Activated effector memory CD4-positive, alpha-beta T cell treated with Interleukin-2 at 50 U/mL for 16 hours (primary cell): ENCODE measurements around the gene GPR42.
"Not testable (repeated sequence)": the region's sequence is repeated elsewhere in the genome, so short reads cannot be mapped to it uniquely, and the experiment has no call there.

Experiments
- DNase-seq: peaks from one replicate; pipeline ENCODE4 v3.0.0-alpha.2; 2020

Gene GPR42

GRCh38 chr19:35363711-35364425 is 7.0 kb upstream of the GPR42 start:
- DNase-seq = no peak

- no peak for DNase-seq
These were observed 5.6 kb upstream of the GPR42 start for GRCh38 chr19:35365303-35365702.

- DNase-seq = no peak
These were observed 2.5 kb upstream of the GPR42 start for GRCh38 chr19:35368378-35368777.

GRCh38 chr19:35369522-35369921 is 1.3 kb upstream of the GPR42 start:
- DNase-seq = no peak

- no peak for DNase-seq
These were observed 2.6 kb downstream of the GPR42 start for GRCh38 chr19:35373492-35373891.

- not testable (repeated sequence) for DNase-seq
These were observed 3.2 kb downstream of the GPR42 start for GRCh38 chr19:35374031-35374430.

- DNase-seq = no peak
These were observed 4.8 kb downstream of the GPR42 start for GRCh38 chr19:35375505-35376307.

- DNase-seq = no peak
These were observed 6.8 kb downstream of the GPR42 start for GRCh38 chr19:35377656-35378055.

GRCh38 chr19:35378356-35378755 is 7.5 kb downstream of the GPR42 start:
- DNase-seq = no peak

GRCh38 chr19:35379545-35379944 is 8.7 kb downstream of the GPR42 start:
- DNase-seq = not testable (repeated sequence)

- no peak for DNase-seq
These were observed 9.1 kb downstream of the GPR42 start for GRCh38 chr19:35379992-35380391.

- no peak for DNase-seq
These were observed 9.7 kb downstream of the GPR42 start for GRCh38 chr19:35380450-35381124.

- no peak for DNase-seq
These were observed 10.4 kb downstream of the GPR42 start for GRCh38 chr19:35381318-35381717.

GRCh38 chr19:35381926-35382325 is 11.1 kb downstream of the GPR42 start:
- DNase-seq = no peak

GRCh38 chr19:35383536-35383935 is 12.7 kb downstream of the GPR42 start:
- no peak for DNase-seq

GRCh38 chr19:35388277-35389054 is 17.6 kb downstream of the GPR42 start:
- DNase-seq = no peak

GRCh38 chr19:35389192-35389861 is 18.5 kb downstream of the GPR42 start:
- DNase-seq = no peak

GRCh38 chr19:35392742-35393715 is 22.2 kb downstream of the GPR42 start:
- no peak for DNase-seq

- no peak for DNase-seq
These were observed 24.7 kb downstream of the GPR42 start for GRCh38 chr19:35395382-35396199.

- DNase-seq = no peak
These were observed 25.5 kb downstream of the GPR42 start for GRCh38 chr19:35396240-35396885.
